ENCODE measurements around the gene TULP4. TPM values are rescaled to one million over a fixed set of nuclear protein-coding genes. Genes with fewer than 3 reads are reported as not detected.

The TULP4 gene
- total RNA-seq, 1 donor from 2014 or later, result 117 TPM

- Mint-ChIP-seq H3K9me3 (ENCODE audit: unreplicated experiment) (no peaks in the 10 kb centered on the region), H3K27ac (ENCODE audit: unreplicated experiment) (no peak overlapping the region), H3K27me3 (ENCODE audit: unreplicated experiment) (peaks cover 2% of the 10 kb centered on the region), H3K4me3 (ENCODE audit: unreplicated experiment) (no peak overlapping the region), H3K36me3 (ENCODE audit: low read depth, unreplicated experiment) (no peaks in the 10 kb centered on the region), H3K4me1 (ENCODE audit: unreplicated experiment) (peaks cover 5% of the 10 kb centered on the region)
- TF ChIP-seq CTCF (IDR thresholded peaks at IDR 0.05; ENCODE audit: unreplicated experiment), result no peak
- DNase-seq (ENCODE audit: low spot score), result no peak
Observed at GRCh38 chr6:158382491-158382890, 70.2 kb downstream of the TULP4 start.

- Mint-ChIP-seq H3K4me1 (ENCODE audit: unreplicated experiment) (peaks cover 5% of the 10 kb centered on the region), H3K27ac (ENCODE audit: unreplicated experiment) (no peak overlapping the region), H3K36me3 (ENCODE audit: low read depth, unreplicated experiment) (no peaks in the 10 kb centered on the region), H3K9me3 (ENCODE audit: unreplicated experiment) (no peaks in the 10 kb centered on the region), H3K27me3 (ENCODE audit: unreplicated experiment) (peaks cover 2% of the 10 kb centered on the region), H3K4me3 (ENCODE audit: unreplicated experiment) (no peak overlapping the region)
- TF ChIP-seq CTCF (IDR thresholded peaks at IDR 0.05; ENCODE audit: unreplicated experiment), result no peak
- no peak for DNase-seq (ENCODE audit: low spot score)
Observed at GRCh38 chr6:158383057-158383456, 70.8 kb downstream of the TULP4 start.

- peaks cover 2% of the 10 kb centered on the region for H3K27me3 Mint-ChIP-seq (ENCODE audit: unreplicated experiment)
- H3K36me3 Mint-ChIP-seq (ENCODE audit: low read depth, unreplicated experiment), result no peaks in the 10 kb centered on the region
- no peaks in the 10 kb centered on the region for H3K9me3 Mint-ChIP-seq (ENCODE audit: unreplicated experiment)
- H3K27ac Mint-ChIP-seq (ENCODE audit: unreplicated experiment), result no peak overlapping the region
- TF ChIP-seq CTCF (IDR thresholded peaks at IDR 0.05; ENCODE audit: unreplicated experiment), result no peak
- no peak for DNase-seq (ENCODE audit: low spot score)
- H3K4me1 Mint-ChIP-seq (ENCODE audit: unreplicated experiment), result peaks cover 4% of the 10 kb centered on the region
- H3K4me3 Mint-ChIP-seq (ENCODE audit: unreplicated experiment), result no peak overlapping the region
Observed at GRCh38 chr6:158383542-158383941, 71.3 kb downstream of the TULP4 start.

- H3K27me3 Mint-ChIP-seq (ENCODE audit: unreplicated experiment), result no peaks in the 10 kb centered on the region
- no peaks in the 10 kb centered on the region for H3K36me3 Mint-ChIP-seq (ENCODE audit: low read depth, unreplicated experiment)
- TF ChIP-seq CTCF (IDR thresholded peaks at IDR 0.05; ENCODE audit: unreplicated experiment), result no peak
- H3K9me3 Mint-ChIP-seq (ENCODE audit: unreplicated experiment), result no peaks in the 10 kb centered on the region
- H3K27ac Mint-ChIP-seq (ENCODE audit: unreplicated experiment), result no peak overlapping the region
- no peaks in the 10 kb centered on the region for H3K4me1 Mint-ChIP-seq (ENCODE audit: unreplicated experiment)
- DNase-seq (ENCODE audit: low spot score), result no peak
- no peak overlapping the region for H3K4me3 Mint-ChIP-seq (ENCODE audit: unreplicated experiment)
Observed at GRCh38 chr6:158384671-158385110, 72.4 kb downstream of the TULP4 start.

- TF ChIP-seq CTCF (IDR thresholded peaks at IDR 0.05; ENCODE audit: unreplicated experiment), result no peak
- no peak for DNase-seq (ENCODE audit: low spot score)
- H3K9me3 Mint-ChIP-seq (ENCODE audit: unreplicated experiment), result no peaks in the 10 kb centered on the region
- no peak overlapping the region for H3K4me3 Mint-ChIP-seq (ENCODE audit: unreplicated experiment)
- H3K27ac Mint-ChIP-seq (ENCODE audit: unreplicated experiment), result no peak overlapping the region
- no peaks in the 10 kb centered on the region for H3K27me3 Mint-ChIP-seq (ENCODE audit: unreplicated experiment)
- H3K4me1 Mint-ChIP-seq (ENCODE audit: unreplicated experiment), result peaks cover 3% of the 10 kb centered on the region
- peaks cover 14% of the 10 kb centered on the region for H3K36me3 Mint-ChIP-seq (ENCODE audit: low read depth, unreplicated experiment)
Observed at GRCh38 chr6:158387036-158387435, 74.8 kb downstream of the TULP4 start.
